ENCODE data around the gene HPX.

Gene HPX

GRCh38 chr11:6388748-6389147, 52.0 kb downstream of the HPX start:
- no peak for ATAC-seq

DNA sequence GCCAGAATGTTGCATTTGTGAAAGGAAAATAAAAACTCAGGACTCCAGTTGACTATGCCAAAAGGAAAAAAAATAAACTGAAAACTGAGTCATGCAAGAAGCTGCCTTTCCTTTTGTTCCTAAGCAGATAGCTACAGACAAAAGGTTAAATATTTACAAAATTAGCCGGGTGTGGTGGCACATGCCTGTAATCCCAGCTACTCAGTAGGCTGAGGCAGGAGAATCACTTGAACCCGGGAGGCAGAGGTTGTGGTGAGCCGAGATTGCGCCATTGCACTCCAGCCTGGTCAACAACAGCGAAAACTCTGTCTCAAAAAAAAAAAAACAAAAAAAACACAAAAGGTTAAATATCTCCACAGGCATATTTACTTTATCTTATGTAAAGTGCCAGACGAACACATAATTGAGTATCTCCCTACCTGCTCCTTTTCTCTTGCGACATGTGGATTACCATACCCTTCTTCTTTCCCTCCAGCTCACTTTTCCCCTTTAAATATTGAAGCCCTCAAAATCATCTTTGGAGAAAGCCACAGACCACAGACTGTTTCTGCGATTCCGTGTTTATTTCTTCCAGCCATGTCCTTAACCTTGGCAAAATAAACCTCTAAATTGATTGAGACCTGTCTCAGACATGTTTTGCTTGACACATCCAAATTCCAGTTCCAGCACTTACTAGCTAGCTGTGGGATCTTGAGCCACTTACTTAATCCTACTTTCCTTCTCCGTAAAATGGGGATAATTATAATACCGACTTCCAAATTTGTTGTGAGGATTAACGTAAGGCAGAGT, 52.8 kb downstream of the HPX start:
- ATAC-seq = no peak

DNA sequence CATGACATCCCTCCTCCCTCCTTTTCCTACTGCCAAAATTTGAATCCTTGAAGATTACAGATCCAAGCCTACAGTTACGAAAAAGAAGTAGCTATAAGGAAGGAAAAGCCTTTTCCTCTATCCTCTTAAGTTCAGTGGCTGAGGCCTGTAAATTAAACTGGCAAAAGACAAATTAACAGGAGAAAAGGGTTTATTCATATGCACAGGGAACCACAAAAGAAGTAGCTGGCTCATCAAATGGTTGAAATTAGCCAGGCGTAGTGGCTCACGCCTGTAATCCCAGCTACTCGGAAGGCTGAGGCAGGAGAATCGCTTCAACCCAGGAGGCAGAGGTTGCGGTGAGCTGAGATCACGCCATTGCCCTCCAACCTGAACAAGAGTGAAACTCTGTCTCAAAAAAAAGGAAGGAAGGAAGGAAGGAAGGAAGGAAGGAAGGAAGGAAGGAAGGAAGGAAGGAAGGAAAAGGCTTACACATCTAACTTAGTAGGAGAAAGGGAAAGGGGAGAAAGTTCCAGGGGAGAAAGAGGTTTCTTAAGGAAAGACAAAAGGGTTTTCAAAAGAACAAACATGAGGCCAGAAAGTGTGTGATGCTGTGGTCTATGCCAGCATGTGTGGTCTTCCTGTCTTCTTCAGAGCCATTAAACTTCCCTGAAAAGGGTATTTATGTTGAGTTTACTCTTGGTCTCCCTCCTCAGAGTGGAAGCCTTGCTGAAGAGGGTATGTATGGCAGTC, 55.6 kb downstream of the HPX start:
- ATAC-seq = no peak

Measured in activated CD4-positive, CD25-positive, alpha-beta regulatory T cell treated with anti-CD3 and anti-CD28 coated beads, Interleukin-2, amount 50 U/mL, for 24 hours (primary cell).